Measurements from ENCODE around the gene UNK. TPM values are rescaled to one million over a fixed set of nuclear protein-coding genes. Genes with fewer than 3 reads are reported as not detected.

Gene UNK
- total and polyA plus RNA-seq, 2 donors (not counting 1 experiment from before 2014, with no cell fraction given): 15.0 to 15.2 TPM

DNA sequence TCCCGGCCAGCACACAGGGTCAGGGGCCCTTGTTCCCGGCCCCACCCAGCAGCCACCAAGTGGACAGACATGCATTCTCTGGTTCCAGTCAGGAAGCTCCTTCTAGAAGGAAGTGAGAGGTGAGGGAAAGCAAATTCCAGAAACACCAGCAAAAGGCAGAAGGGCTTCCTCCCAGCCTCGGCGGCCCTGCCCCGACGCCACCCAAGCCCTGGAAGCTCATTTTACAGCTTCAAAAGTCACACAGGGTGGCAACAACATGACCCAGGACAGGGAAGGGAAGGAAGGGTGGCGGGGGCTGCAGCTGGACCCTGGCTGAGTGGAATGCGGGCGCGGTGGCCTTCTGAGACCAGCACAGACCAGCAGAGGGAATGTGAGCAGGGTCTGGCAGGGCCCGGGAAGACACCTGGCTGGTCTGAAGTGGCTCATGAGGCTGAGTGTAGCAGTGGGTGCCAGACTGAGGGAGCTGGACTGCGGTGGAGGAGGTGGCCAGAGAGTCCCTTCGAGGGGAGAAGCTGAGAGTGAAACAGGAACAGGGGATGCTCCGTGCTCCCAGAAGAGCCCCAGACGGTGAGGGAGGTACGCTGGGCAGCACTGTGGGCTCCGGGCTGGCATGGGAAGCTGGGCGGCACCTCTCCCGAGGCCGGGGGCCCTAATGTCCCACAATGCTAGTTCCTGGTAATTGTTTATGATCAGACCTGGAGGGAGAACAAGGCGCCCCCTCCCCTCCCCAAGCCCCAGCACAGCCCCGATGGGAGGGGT lies 61.5 kb downstream of the UNK start:
- Histone ChIP-seq H3K4me2 (ENCODE audit: extremely low read depth, insufficient read depth, low read length) (no peak overlapping the region), H3K79me2 (ENCODE audit: control insufficient read depth, insufficient read depth, low read length) (no peaks in the 10 kb centered on the region), H3K36me3 (ENCODE audit: control insufficient read depth, insufficient read depth, low read length) (peaks cover 18% of the 10 kb centered on the region), H3K9ac (ENCODE audit: insufficient read depth, low read length) (no peak overlapping the region), H4K20me1 (ENCODE audit: control insufficient read depth, extremely low read depth, insufficient read depth, low read length) (no peaks in the 10 kb centered on the region), H3K27me3 (ENCODE audit: control insufficient read depth, insufficient read depth, low read length) (no peaks in the 10 kb centered on the region), H3K4me3 (replicated peaks in 1 of 4; ENCODE audit: control extremely low read depth in 1 of 4, insufficient read depth in 1 of 4, low read depth in 3 of 4, low read length in 4 of 4) (no peak overlapping the region), H2AFZ (ENCODE audit: low read length) (no peak overlapping the region), H3K9me3 (ENCODE audit: control insufficient read depth, insufficient read depth, low read depth, low read length) (no peaks in the 10 kb centered on the region), H3K4me1 (ENCODE audit: control insufficient read depth, extremely low read depth, insufficient read depth, low read length) (peaks cover 5% of the 10 kb centered on the region), H3K27ac (ENCODE audit: insufficient read depth, low read length) (no peak overlapping the region)
- TF ChIP-seq, protein P1, sequence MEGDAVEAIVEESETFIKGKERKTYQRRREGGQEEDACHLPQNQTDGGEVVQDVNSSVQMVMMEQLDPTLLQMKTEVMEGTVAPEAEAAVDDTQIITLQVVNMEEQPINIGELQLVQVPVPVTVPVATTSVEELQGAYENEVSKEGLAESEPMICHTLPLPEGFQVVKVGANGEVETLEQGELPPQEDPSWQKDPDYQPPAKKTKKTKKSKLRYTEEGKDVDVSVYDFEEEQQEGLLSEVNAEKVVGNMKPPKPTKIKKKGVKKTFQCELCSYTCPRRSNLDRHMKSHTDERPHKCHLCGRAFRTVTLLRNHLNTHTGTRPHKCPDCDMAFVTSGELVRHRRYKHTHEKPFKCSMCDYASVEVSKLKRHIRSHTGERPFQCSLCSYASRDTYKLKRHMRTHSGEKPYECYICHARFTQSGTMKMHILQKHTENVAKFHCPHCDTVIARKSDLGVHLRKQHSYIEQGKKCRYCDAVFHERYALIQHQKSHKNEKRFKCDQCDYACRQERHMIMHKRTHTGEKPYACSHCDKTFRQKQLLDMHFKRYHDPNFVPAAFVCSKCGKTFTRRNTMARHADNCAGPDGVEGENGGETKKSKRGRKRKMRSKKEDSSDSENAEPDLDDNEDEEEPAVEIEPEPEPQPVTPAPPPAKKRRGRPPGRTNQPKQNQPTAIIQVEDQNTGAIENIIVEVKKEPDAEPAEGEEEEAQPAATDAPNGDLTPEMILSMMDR (conservative IDR thresholded peaks at IDR 0.05 in 1 of 2, IDR thresholded peaks at IDR 0.05 in 1 of 2; ENCODE audit: low read depth in 1 of 2, low read length in 2 of 2): no peak
- TF ChIP-seq EZH2 (IDR thresholded peaks at IDR 0.05; ENCODE audit: low read length, missing control alignments): no peak
- DNase-seq (ENCODE audit: low read depth in 2 of 2): no peak

DNA sequence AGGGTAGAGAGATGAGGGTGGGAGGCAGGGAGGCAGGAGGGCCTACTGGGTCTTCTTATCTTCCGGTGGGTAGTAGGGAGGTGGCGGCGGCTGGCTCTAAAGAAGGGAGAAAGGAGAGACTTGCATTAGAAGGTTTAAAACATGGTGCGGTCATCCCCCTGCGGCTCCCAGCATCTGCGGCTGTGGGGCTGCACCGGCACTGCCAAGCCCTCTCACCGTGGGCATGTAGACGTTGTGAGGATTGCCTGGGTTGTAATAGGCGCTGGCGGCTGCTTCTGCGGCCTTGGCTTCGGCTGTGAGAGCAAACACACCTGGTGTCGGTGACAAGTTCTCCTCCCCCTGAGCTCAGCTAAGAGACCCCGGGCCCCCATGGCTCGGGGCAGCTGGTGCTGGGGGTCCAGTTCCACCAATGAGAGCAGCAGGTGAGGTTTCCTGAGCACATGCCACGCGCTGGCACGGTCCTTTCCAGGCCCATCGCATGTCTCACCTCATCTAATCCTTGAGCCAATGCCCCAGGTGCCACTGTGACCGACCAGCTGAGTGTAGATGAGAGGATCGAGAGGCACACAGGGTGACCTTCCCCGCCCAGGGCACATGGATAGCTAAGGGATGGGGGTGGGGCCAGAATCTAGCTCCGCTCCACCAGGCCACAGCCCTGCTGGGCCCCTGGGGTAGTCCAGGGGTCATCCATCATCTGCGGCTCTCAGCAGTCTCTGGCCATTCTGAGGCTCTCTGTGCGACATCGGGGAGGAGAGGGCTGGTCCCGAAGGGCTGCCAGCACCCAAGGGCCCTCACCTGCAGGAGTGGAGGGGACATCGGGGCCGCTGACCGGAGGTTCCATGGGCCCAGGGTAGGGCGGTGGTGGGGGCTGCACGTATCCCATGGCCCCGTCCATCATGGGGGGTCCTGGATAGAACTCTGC lies 62.3 kb downstream of the UNK start:
- H3K27ac ChIP-seq (ENCODE audit: insufficient read depth, low read length): no peak overlapping the region
- no peaks in the 10 kb centered on the region for H3K9me3 ChIP-seq (ENCODE audit: control insufficient read depth, insufficient read depth, low read depth, low read length)
- no peak for DNase-seq (ENCODE audit: low read depth in 2 of 2)
- no peak overlapping the region for H3K4me2 ChIP-seq (ENCODE audit: extremely low read depth, insufficient read depth, low read length)
- no peaks in the 10 kb centered on the region for H3K27me3 ChIP-seq (ENCODE audit: control insufficient read depth, insufficient read depth, low read length)
- peaks cover 5% of the 10 kb centered on the region for H3K4me1 ChIP-seq (ENCODE audit: control insufficient read depth, extremely low read depth, insufficient read depth, low read length)
- no peak overlapping the region for H3K9ac ChIP-seq (ENCODE audit: insufficient read depth, low read length)
- H4K20me1 ChIP-seq (ENCODE audit: control insufficient read depth, extremely low read depth, insufficient read depth, low read length): no peaks in the 10 kb centered on the region
- no peaks in the 10 kb centered on the region for H3K79me2 ChIP-seq (ENCODE audit: control insufficient read depth, insufficient read depth, low read length)
- H3K4me3 ChIP-seq (replicated peaks in 1 of 4; ENCODE audit: control extremely low read depth in 1 of 4, insufficient read depth in 1 of 4, low read depth in 3 of 4, low read length in 4 of 4): no peak overlapping the region
- no peak for TF ChIP-seq EZH2 (IDR thresholded peaks at IDR 0.05; ENCODE audit: low read length, missing control alignments)
- TF ChIP-seq, protein P1 (conservative IDR thresholded peaks at IDR 0.05 in 1 of 2, IDR thresholded peaks at IDR 0.05 in 1 of 2; ENCODE audit: low read depth in 1 of 2, low read length in 2 of 2): no peak
- peaks cover 18% of the 10 kb centered on the region for H3K36me3 ChIP-seq (ENCODE audit: control insufficient read depth, insufficient read depth, low read length)
- no peak overlapping the region for H2AFZ ChIP-seq (ENCODE audit: low read length)
